Adrenal gland (tissue), 12 donors: Measurements from ENCODE around the gene ZNF20. TPM values are rescaled to one million over a fixed set of nuclear protein-coding genes. Genes with fewer than 3 reads are reported as not detected.

Experiments
- DNase-seq, 7 donors: peaks; one replicate each; pipeline ENCODE4 v3.0.0-alpha.2; 2019 to 2020
- H3K27ac ChIP-seq, 5 donors: fragments of 200-600 bp; sonication (generic) in 4 of 5; 1 replicate in 3 of 5; 2 replicates in 2 of 5; pipeline versions ENCODE4 v1.5.1 to v1.8.0; 2016 to 2020; ENCODE audit warnings: mild to moderate bottlenecking in 1 of 5
- H3K27me3 ChIP-seq: fragments of 200-600 bp; 2 replicates; pipeline ENCODE4 v1.8.0; 2021
- H3K36me3 ChIP-seq, 2 donors: fragments of 200-600 bp; replicated peaks in 1 of 2; 1 replicate in 1 of 2; 2 replicates in 1 of 2; pipeline versions ENCODE4 v1.5.1 to v1.8.0; 2018 to 2022
- H3K4me1 ChIP-seq, 2 donors: fragments of 200-600 bp; replicated peaks in 1 of 2; 1 replicate in 1 of 2; 2 replicates in 1 of 2; pipeline versions ENCODE4 v1.5.1 to v1.8.0; 2018 to 2021
- H3K4me3 ChIP-seq, 4 donors: fragments of 200-600 bp; sonication (generic) in 3 of 4; one replicate each; pipeline ENCODE4 v1.5.1; 2016 to 2018
- H3K9me3 ChIP-seq, 3 donors: fragments of 200-600 bp; sonication (generic) in 1 of 3; replicated peaks in 1 of 3; 1 replicate in 2 of 3; 2 replicates in 1 of 3; pipeline versions ENCODE4 v1.5.1 to v1.8.0; 2016 to 2021
- CTCF ChIP-seq, 6 experiments: fragments of 450-650 bp in 4 of 6; fragments of 200-600 bp in 2 of 6; sonication (generic) in 1 of 6; IDR thresholded peaks; 1 replicate in 5 of 6; 2 replicates in 1 of 6; pipeline versions ENCODE4 v1.5.1 to v1.8.0; 2016 to 2021; ENCODE audit warnings: antibody characterized with exemption in 6 of 6, mild to moderate bottlenecking in 2 of 6, moderate library complexity in 1 of 6
- POLR2A ChIP-seq, 2 donors: fragments of 450-650 bp; IDR thresholded peaks; one replicate each; pipeline ENCODE4 v1.6.1; 2017; ENCODE audit warnings: antibody characterized with exemption in 2 of 2, mild to moderate bottlenecking in 2 of 2, moderate library complexity in 1 of 2
- WGBS, 4 donors: extraction: QIAGEN DNeasy Blood & Tissue Kit in 2 of 4; methylation state at CpG; one replicate each; pipeline versions ENCODE4 v1.1.5 to v1.1.7; 2013 to 2017; 5-methylcytosine and 5-hydroxymethylcytosine counted together
- intact Hi-C, 2 donors: fragments of 100-400 bp; cut with DNase I; formaldehyde crosslinking; loops; one replicate each; pipeline versions ENCODE4 v1.14.1 to v1.15.0; 2022 to 2023
- polyA plus RNA-seq, 3 donors: library from polyadenylated mRNA; stranded (reverse); fragments of 200-250 nt in 2 of 3; fragments of 350-450 nt in 1 of 3; fragmentation: Illumina TruSeq in 1 of 3; extraction: RNeasy Lipid Tissue Mini Kit (QIAGEN cat#74804) in 1 of 3; gene quantifications; one replicate each; pipeline ENCODE4 v1.2.3, GENCODE V29; 2013 to 2014
- total RNA-seq, 9 donors: library from RNA; depleted of rRNA in 4 of 9; stranded (reverse); fragments of >200 nt in 4 of 9; fragments of 120-200 nt in 1 of 9; fragmentation: NEBNext Ultra II Directional in 1 of 9; extraction: Animal tissue kit (Norgen Biotek cat#: 25700) in 1 of 9; gene quantifications; one replicate each; pipeline versions ENCODE4 v1.1.0 to v1.2.4, GENCODE V29; 2013 to 2023
- donor health status: healthy with polysubstance abuse.
- donor health status: Bipolar disorder and iron deficiency.
- donor health status: DM: yes; HTN: yes; CAD: no.
- donor health status: DM: no; HTN: no; CAD: no.
- donor health status: DM: no; HTN: no; CAD: no.
- donor health status: DM: yes; HTN: yes; CAD: no.

Gene ZNF20
- total and polyA plus RNA-seq, 12 donors = 1.2 to 8.8 (median 3.9) TPM

DNA sequence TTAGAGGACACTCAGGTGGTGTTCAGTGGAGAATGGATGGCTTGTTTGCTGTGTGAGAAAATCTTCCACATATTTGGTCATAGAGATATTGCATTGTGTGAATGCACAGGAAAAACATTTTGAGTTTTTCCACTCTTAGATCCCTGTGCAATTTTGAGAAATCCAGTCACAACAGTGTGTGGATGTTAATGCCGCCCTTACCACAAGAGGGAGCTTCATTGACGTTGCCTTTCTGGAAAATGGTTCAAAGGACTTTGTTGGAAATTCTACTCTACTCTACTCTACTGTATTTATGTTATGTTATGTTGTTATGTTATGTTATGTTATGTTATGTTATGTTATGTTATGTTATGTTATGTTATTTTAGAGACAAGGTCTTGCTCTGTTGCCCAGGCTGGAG is 13.4 kb downstream of the ZNF20 start:
- H3K36me3 ChIP-seq = no peaks in the 10 kb centered on the region
- TF ChIP-seq CTCF (IDR thresholded peaks at IDR 0.05) = peak; percentile 17 to 53 (median 42)
- no peak for TF ChIP-seq POLR2A (IDR thresholded peaks at IDR 0.05)
- no peaks in the 10 kb centered on the region for H3K27me3 ChIP-seq
- intact Hi-C loops = no loop called here
- peaks cover 0 to 6% (median 0%) of the 10 kb centered on the region in 3 donors for H3K9me3 ChIP-seq
- H3K4me1 ChIP-seq = no peaks in the 10 kb centered on the region
- 14 to 28% (median 22%) methylated on average over 2 of the region's 2 CpGs for WGBS, 4 donors
- no peak overlapping the region for H3K27ac ChIP-seq
- peak in 2 of 7 donors; percentile 29 to 32 for DNase-seq
- H3K4me3 ChIP-seq = no peak overlapping the region

- Histone ChIP-seq H3K4me3 (no peak overlapping the region), H3K27ac (no peak overlapping the region), H3K4me1 (no peaks in the 10 kb centered on the region), H3K27me3 (no peaks in the 10 kb centered on the region), H3K36me3 (no peaks in the 10 kb centered on the region), H3K9me3 (no peaks in the 10 kb centered on the region)
- 78 to 89% (median 83%) methylated on average over 10 to 33 of the region's 33 CpGs for WGBS, 4 donors
- intact Hi-C loops = no loop called here
- TF ChIP-seq CTCF (IDR thresholded peaks at IDR 0.05) (no peak), POLR2A (IDR thresholded peaks at IDR 0.05) (no peak)
- no peak for DNase-seq
Observed at GRCh38 chr19:12117201-12117970, 22.8 kb downstream of the ZNF20 start.

- Histone ChIP-seq H3K36me3 (no peaks in the 10 kb centered on the region), H3K4me1 (no peaks in the 10 kb centered on the region), H3K27me3 (no peaks in the 10 kb centered on the region), H3K9me3 (no peaks in the 10 kb centered on the region), H3K4me3 (no peak overlapping the region), H3K27ac (no peak overlapping the region)
- no peak for DNase-seq
- TF ChIP-seq CTCF (IDR thresholded peaks at IDR 0.05) = no peak
- TF ChIP-seq POLR2A (IDR thresholded peaks at IDR 0.05) = no peak
- intact Hi-C loops = no loop called here
- WGBS, 4 donors = 92 to 95% (median 94%) methylated on average over 5 of the region's 5 CpGs
Observed at GRCh38 chr19:12113121-12113520, 27.0 kb downstream of the ZNF20 start.

GRCh38 chr19:12112701-12113100 is 27.4 kb downstream of the ZNF20 start:
- Histone ChIP-seq H3K27me3 (no peaks in the 10 kb centered on the region), H3K4me3 (no peak overlapping the region), H3K36me3 (no peaks in the 10 kb centered on the region), H3K9me3 (no peaks in the 10 kb centered on the region), H3K27ac (no peak overlapping the region), H3K4me1 (no peaks in the 10 kb centered on the region)
- TF ChIP-seq POLR2A (IDR thresholded peaks at IDR 0.05) (no peak), CTCF (IDR thresholded peaks at IDR 0.05) (no peak)
- no peak for DNase-seq
- intact Hi-C loops = no loop called here
- WGBS, 4 donors = 85 to 97% (median 94%) methylated on average over 8 of the region's 8 CpGs
